ENCODE data around the gene XRCC3.

GRCh38 chr14:103738166-103738565 lies 22.9 kb upstream of the XRCC3 start:
- TF ChIP-seq EP300 (IDR thresholded peaks at IDR 0.05) (no peak), CTCF (IDR thresholded peaks at IDR 0.05) (no peak)
